ENCODE data around the gene GRIA2. TPM values are rescaled to one million over a fixed set of nuclear protein-coding genes. Genes with fewer than 3 reads are reported as not detected.

Gene GRIA2
- total RNA-seq, 1 experiment from 2014 or later: 0.32 TPM

GRCh38 chr4:157184300-157184699 lies 36.2 kb upstream of the GRIA2 start:
- Histone ChIP-seq H3K9me3 (ENCODE audit: low read depth, low read length, poor library complexity, severe bottlenecking) (no peaks in the 10 kb centered on the region), H3K36me3 (ENCODE audit: insufficient read depth, low read length, poor library complexity, severe bottlenecking) (no peaks in the 10 kb centered on the region), H3K27ac (ENCODE audit: low read depth, low read length, poor library complexity, severe bottlenecking) (no peak overlapping the region), H3K4me1 (ENCODE audit: insufficient read depth, low read length, poor library complexity, severe bottlenecking) (no peaks in the 10 kb centered on the region), H3K4me3 (ENCODE audit: low read depth, low read length, poor library complexity, severe bottlenecking) (no peak overlapping the region), H3K27me3 (replicated peaks; ENCODE audit: insufficient read depth, low read depth, low read length, poor library complexity) (no peaks in the 10 kb centered on the region)
- ChIA-PET CTCF (no interaction called here), POLR2A (ENCODE audit: low non-redundant PET) (no interaction called here)
- intact Hi-C loops (cut with micrococcal nuclease; ENCODE audit: unreplicated experiment): no loop called here
- no TSS peak for BruUV-seq (replicated peaks)
- no peak for TF ChIP-seq EZH2 (IDR thresholded peaks at IDR 0.05; ENCODE audit: borderline replicate concordance, low read depth, low read length, poor library complexity, severe bottlenecking)
- TF ChIP-seq CTCF (conservative IDR thresholded peaks at IDR 0.05; ENCODE audit: low read depth, low read length): no peak
- no peak for DNase-seq (ENCODE audit: low spot score)

- no peaks in the 10 kb centered on the region for H3K36me3 ChIP-seq (ENCODE audit: insufficient read depth, low read length, poor library complexity, severe bottlenecking)
- H3K27me3 ChIP-seq (replicated peaks; ENCODE audit: insufficient read depth, low read depth, low read length, poor library complexity): no peaks in the 10 kb centered on the region
- no peaks in the 10 kb centered on the region for H3K9me3 ChIP-seq (ENCODE audit: low read depth, low read length, poor library complexity, severe bottlenecking)
- no peak for TF ChIP-seq CTCF (conservative IDR thresholded peaks at IDR 0.05; ENCODE audit: low read depth, low read length)
- no peak for TF ChIP-seq EZH2 (IDR thresholded peaks at IDR 0.05; ENCODE audit: borderline replicate concordance, low read depth, low read length, poor library complexity, severe bottlenecking)
- H3K4me1 ChIP-seq (ENCODE audit: insufficient read depth, low read length, poor library complexity, severe bottlenecking): no peaks in the 10 kb centered on the region
- intact Hi-C loops (cut with micrococcal nuclease; ENCODE audit: unreplicated experiment): no loop called here
- H3K4me3 ChIP-seq (ENCODE audit: low read depth, low read length, poor library complexity, severe bottlenecking): no peak overlapping the region
- DNase-seq (ENCODE audit: low spot score): no peak
- H3K27ac ChIP-seq (ENCODE audit: low read depth, low read length, poor library complexity, severe bottlenecking): no peak overlapping the region
- ChIA-PET POLR2A (ENCODE audit: low non-redundant PET) (no interaction called here), CTCF (no interaction called here)
- BruUV-seq (replicated peaks): no TSS peak
These were observed 35.2 kb upstream of the GRIA2 start for GRCh38 chr4:157185363-157185762.

- no peak for DNase-seq (ENCODE audit: low spot score)
- no peak overlapping the region for H3K27ac ChIP-seq (ENCODE audit: low read depth, low read length, poor library complexity, severe bottlenecking)
- ChIA-PET CTCF (no interaction called here), POLR2A (ENCODE audit: low non-redundant PET) (no interaction called here)
- H3K4me3 ChIP-seq (ENCODE audit: low read depth, low read length, poor library complexity, severe bottlenecking): no peak overlapping the region
- H3K4me1 ChIP-seq (ENCODE audit: insufficient read depth, low read length, poor library complexity, severe bottlenecking): peaks cover 29% of the 10 kb centered on the region
- no peaks in the 10 kb centered on the region for H3K36me3 ChIP-seq (ENCODE audit: insufficient read depth, low read length, poor library complexity, severe bottlenecking)
- no peaks in the 10 kb centered on the region for H3K27me3 ChIP-seq (replicated peaks; ENCODE audit: insufficient read depth, low read depth, low read length, poor library complexity)
- no peak for TF ChIP-seq CTCF (conservative IDR thresholded peaks at IDR 0.05; ENCODE audit: low read depth, low read length)
- TF ChIP-seq EZH2 (IDR thresholded peaks at IDR 0.05; ENCODE audit: borderline replicate concordance, low read depth, low read length, poor library complexity, severe bottlenecking): no peak
- no TSS peak for BruUV-seq (replicated peaks)
- H3K9me3 ChIP-seq (ENCODE audit: low read depth, low read length, poor library complexity, severe bottlenecking): no peaks in the 10 kb centered on the region
- intact Hi-C loops (cut with micrococcal nuclease; ENCODE audit: unreplicated experiment): no loop called here
These were observed 25.2 kb upstream of the GRIA2 start for GRCh38 chr4:157195374-157195773.
